NCI-H446 (cell line): ENCODE results near the gene VTN.
A peak's percentile ranks its signal among the peaks of the same experiment; 100 is the strongest.

Source experiments
- DNase-seq, 2 experiments: peaks; one replicate each; lab custom pipeline; 2025; lab: John Stamatoyannopoulos, UW

The VTN gene

DNA sequence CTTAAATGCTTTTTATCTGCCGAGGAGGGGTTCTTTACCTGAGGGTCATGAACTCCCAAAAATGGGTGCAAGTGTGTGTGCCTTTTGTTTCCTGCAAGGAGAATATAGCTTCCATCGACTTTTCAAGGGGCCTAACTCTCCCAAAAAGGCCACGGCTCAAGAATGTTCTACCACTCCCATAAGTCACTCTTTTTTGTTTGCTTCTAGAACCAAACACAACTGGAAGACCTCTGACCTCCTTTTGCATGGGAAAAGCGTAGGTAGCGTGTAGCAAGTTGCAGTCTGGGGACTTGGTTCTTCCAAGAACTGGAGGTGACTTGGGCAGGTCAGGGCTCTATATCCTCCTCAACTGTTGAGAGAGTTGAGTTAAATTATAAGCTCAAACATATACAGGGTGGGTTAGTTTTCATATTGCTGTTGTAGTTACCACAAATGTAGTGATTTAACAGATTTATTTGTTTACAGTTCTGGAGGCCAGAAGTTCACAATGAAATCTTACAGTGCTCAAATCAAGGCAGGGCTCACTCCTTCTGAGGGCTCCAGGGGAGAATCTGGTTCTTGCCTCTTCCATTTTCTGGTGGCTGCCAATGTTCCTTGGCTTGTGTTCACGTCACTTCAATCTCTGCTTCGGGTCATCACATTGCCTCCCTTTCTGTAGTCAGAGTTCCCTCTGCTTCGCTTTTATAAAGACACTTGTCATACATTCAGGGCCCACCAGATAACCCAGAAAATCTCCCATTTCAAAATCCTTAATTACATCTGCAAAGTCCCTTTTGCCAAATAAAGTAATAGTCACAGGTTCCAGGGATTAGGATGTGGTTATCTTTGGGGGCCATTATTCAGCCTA, 49.7 kb downstream of the VTN start:
- DNase-seq: no peak

DNA sequence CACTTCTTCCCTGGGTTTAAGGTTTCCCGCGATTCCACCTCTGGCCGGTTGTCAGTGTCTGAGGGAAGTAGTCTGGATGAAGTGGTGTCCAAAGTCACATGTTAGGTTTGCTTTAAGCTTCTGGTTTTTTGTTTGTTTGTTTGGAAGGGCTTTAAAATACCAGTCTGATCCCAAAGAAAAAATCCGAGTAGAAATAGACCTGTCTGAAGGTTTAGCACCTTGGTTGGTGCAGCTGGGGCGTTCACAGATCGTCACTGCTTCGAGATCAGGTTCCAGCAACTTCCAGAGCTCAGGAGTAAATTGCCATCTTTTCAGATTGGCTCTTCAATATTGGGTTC, 50.5 kb downstream of the VTN start:
- no peak for DNase-seq

DNA sequence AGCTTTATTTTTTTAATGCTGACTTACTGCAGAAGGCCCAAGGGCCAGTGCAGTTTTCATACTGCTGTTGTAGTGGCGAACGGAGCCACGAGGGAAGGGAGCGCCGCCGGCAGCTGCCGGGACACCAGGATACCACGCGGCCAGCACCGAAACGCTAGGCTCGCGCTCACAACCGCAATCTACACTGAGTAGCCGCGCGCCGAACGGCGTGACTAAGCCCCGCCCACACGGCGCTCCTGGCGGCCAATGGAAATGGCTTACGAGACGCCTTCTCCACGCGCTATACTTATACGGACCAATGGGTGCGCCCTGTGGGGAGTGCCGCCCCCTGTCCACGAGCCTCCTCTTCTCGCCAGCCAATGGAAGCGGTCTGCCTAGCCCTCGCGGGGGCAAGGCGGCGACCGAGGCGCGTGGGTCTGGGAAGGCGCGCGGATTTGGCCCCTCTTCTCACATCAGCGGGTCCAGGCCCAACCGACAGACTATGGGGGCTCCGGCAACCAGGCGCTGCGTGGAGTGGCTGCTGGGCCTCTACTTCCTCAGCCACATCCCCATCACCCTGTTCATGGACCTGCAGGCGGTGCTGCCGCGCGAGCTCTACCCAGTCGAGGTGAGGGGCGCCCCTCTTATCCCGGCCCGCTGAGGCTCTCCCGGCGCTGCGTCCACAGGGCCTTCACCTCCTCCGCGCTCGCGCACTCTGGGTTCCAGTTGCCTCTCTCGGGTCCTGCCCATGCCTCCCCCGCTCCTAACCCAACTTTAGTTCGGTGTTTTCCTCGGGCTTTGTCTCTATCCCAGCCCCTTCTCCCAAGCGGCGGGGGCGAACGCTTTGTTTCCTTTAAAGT, 51.1 kb downstream of the VTN start, which contains the start of gene TMEM97:
Gene TMEM97, plus strand, starts transcription at position 442 of the 839 bp plus-strand sequence. Its CDS starts 40 bp downstream, at position 482.
- DNase-seq: peak; percentile 90 to 98

DNA sequence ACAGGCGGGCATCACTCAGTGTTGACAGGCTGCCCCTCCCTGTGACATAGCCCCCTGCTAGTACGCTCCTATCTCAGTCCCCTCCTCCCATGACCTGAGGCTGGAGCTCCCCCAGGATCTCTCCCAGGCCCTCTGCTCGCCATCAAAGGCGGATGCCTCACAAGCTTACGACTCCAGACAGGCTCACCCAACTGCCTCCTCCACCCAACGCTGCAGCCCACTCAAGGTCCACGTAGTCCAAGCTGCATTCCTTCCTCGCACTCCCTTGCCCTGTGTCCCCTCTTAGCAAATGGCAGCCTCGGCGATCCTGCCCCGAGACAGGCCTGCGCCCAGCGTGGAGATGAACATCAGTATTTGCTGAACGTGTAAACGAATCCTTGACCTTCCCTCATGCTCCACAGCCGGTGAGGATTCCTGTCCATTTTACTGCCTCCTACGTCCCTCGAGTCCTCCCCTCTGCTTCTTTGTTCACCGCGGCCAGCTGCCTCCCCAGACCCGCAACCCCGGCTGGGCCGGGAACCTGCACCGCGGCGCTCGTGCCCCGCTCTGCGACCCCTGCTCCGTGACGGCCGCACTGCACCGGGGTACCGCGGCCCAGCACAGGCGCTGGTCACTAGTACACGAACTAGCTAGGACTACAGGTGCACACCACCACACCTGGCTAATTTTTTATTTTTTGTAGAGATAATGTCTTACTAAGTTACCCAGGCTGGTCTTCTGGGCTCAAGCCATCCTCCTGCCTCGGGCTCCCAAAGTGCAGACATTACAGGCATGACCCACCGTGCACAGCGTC, 51.9 kb downstream of the VTN start:
- no peak for DNase-seq
